Endodermal cell (in vitro differentiated cells): Measurements from ENCODE around the gene PLCH2. TPM values are rescaled to one million over a fixed set of nuclear protein-coding genes. Genes with fewer than 3 reads are reported as not detected.

Experiments used
- DNase-seq: peaks from one replicate; pipeline ENCODE4 v3.0.0-alpha.2; 2017
- H3K27ac ChIP-seq: 2 replicates; pipeline ENCODE4 v1.5.1; 2013; ENCODE audit warnings: mild to moderate bottlenecking, low read depth, low read length, moderate library complexity
- H3K27me3 ChIP-seq: 2 replicates; pipeline ENCODE4 v1.6.1; 2013; ENCODE audit warnings: mild to moderate bottlenecking, low read length, moderate library complexity; ENCODE audit not compliant: insufficient read depth, control insufficient read depth, poor library complexity, severe bottlenecking
- H3K36me3 ChIP-seq: 2 replicates; pipeline ENCODE4 v1.7.0; 2013; ENCODE audit warnings: mild to moderate bottlenecking, low read length, moderate library complexity; ENCODE audit not compliant: control insufficient read depth, insufficient read depth
- H3K4me1 ChIP-seq: one replicate; pipeline ENCODE4 v1.7.0; 2013; ENCODE audit warnings: low read length; ENCODE audit not compliant: control insufficient read depth, insufficient read depth
- H3K4me3 ChIP-seq: 2 replicates; pipeline ENCODE4 v1.5.1; 2013; ENCODE audit warnings: mild to moderate bottlenecking, low read length, moderate library complexity
- H3K9ac ChIP-seq: 2 replicates; pipeline ENCODE4 v1.6.1; 2013; ENCODE audit warnings: mild to moderate bottlenecking, low read length, moderate library complexity; ENCODE audit not compliant: poor library complexity, severe bottlenecking; ENCODE audit errors: extremely low read depth
- H3K9me3 ChIP-seq: 2 replicates; pipeline ENCODE4 v1.6.1; 2013; ENCODE audit warnings: mild to moderate bottlenecking, low read length, moderate library complexity; ENCODE audit not compliant: control insufficient read depth
- H3K27ac Mint-ChIP-seq: 2 replicates; pipeline ENCODE4 v1.8.0; 2020; ENCODE audit warnings: mixed read lengths
- H3K27me3 Mint-ChIP-seq: 2 replicates; pipeline ENCODE4 v1.8.0; 2021; ENCODE audit warnings: mild to moderate bottlenecking, mixed read lengths; ENCODE audit not compliant: insufficient read depth
- H3K36me3 Mint-ChIP-seq: 2 replicates; pipeline ENCODE4 v1.8.0; 2020; ENCODE audit warnings: low read depth, mixed read lengths
- H3K4me1 Mint-ChIP-seq: 2 replicates; pipeline ENCODE4 v1.8.0; 2020; ENCODE audit warnings: mixed read lengths
- H3K4me3 Mint-ChIP-seq: 2 replicates; pipeline ENCODE4 v1.8.0; 2020; ENCODE audit warnings: mild to moderate bottlenecking, moderate library complexity, mixed read lengths
- H3K9me3 Mint-ChIP-seq: 2 replicates; pipeline ENCODE4 v1.8.0; 2020; ENCODE audit warnings: mild to moderate bottlenecking, mixed read lengths
- CTCF ChIP-seq: fragments of 200-600 bp; sonication (generic); conservative IDR thresholded peaks from 2 replicates; pipeline ENCODE4 v1.5.0; 2021; ENCODE audit warnings: antibody characterized with exemption, mild to moderate bottlenecking
- WGBS, 2 experiments: methylation state at CpG; one replicate each; pipeline versions ENCODE4 v1.1.5 to v1.1.7; 2013; ENCODE audit warnings: missing lambda C conversion rate in 2 of 2, mixed read lengths in 1 of 2; ENCODE audit not compliant: insufficient coverage in 1 of 2, insufficient read length in 1 of 2; 5-methylcytosine and 5-hydroxymethylcytosine counted together
- total RNA-seq, 2 donors: library from RNA; stranded (reverse); fragmentation: NEBNext Ultra II Directional in 1 of 2; extraction: Animal tissue kit (Norgen Biotek cat#: 25700) in 1 of 2; gene quantifications; 2 replicates in 1 of 2; 3 replicates in 1 of 2; pipeline ENCODE4 v1.2.1, GENCODE V29; 2021

PLCH2 gene
- total RNA-seq, 2 donors from 2014 or later: 0.18 to 0.31 TPM

- Histone ChIP-seq H3K9me3 (no peaks in the 10 kb centered on the region), H3K27ac (no peak overlapping the region), H3K9ac (no peak overlapping the region), H3K27me3 (no peaks in the 10 kb centered on the region), H3K4me1 (no peaks in the 10 kb centered on the region), H3K36me3 (no peaks in the 10 kb centered on the region), H3K4me3 (no peak overlapping the region)
- H3K4me3 Mint-ChIP-seq: no peak overlapping the region
- H3K36me3 Mint-ChIP-seq: no peaks in the 10 kb centered on the region
- 88 to 98% methylated on average over 11 to 26 of the region's 26 CpGs for WGBS, 2 experiments
- no peaks in the 10 kb centered on the region for H3K27me3 Mint-ChIP-seq
- no peaks in the 10 kb centered on the region for H3K4me1 Mint-ChIP-seq
- H3K27ac Mint-ChIP-seq: no peak overlapping the region
- DNase-seq: no peak
- no peaks in the 10 kb centered on the region for H3K9me3 Mint-ChIP-seq
- no peak for TF ChIP-seq CTCF
Observed at GRCh38 chr1:2496746-2497145, 20.7 kb downstream of the PLCH2 start.

GRCh38 chr1:2497891-2498290 lies 21.8 kb downstream of the PLCH2 start:
- H3K36me3 Mint-ChIP-seq: no peaks in the 10 kb centered on the region
- DNase-seq: no peak
- H3K4me3 Mint-ChIP-seq: no peak overlapping the region
- H3K4me3 ChIP-seq: no peak overlapping the region
- H3K9me3 Mint-ChIP-seq: no peaks in the 10 kb centered on the region
- H3K9me3 ChIP-seq: no peaks in the 10 kb centered on the region
- H3K27me3 Mint-ChIP-seq: no peaks in the 10 kb centered on the region
- no peaks in the 10 kb centered on the region for H3K36me3 ChIP-seq
- no peak for TF ChIP-seq CTCF
- no peaks in the 10 kb centered on the region for H3K4me1 ChIP-seq
- no peak overlapping the region for H3K27ac ChIP-seq
- H3K27ac Mint-ChIP-seq: no peak overlapping the region
- WGBS, 2 experiments: 86 to 93% methylated on average over 2 to 4 of the region's 4 CpGs
- H3K27me3 ChIP-seq: no peaks in the 10 kb centered on the region
- H3K4me1 Mint-ChIP-seq: no peaks in the 10 kb centered on the region
- no peak overlapping the region for H3K9ac ChIP-seq

GRCh38 chr1:2498648-2499047 lies 22.6 kb downstream of the PLCH2 start:
- H3K4me1 Mint-ChIP-seq: no peaks in the 10 kb centered on the region
- H3K4me3 Mint-ChIP-seq: no peak overlapping the region
- Histone ChIP-seq H3K4me1 (no peaks in the 10 kb centered on the region), H3K27ac (no peak overlapping the region), H3K27me3 (no peaks in the 10 kb centered on the region), H3K36me3 (no peaks in the 10 kb centered on the region), H3K9ac (no peak overlapping the region), H3K4me3 (no peak overlapping the region), H3K9me3 (no peaks in the 10 kb centered on the region)
- no peak for DNase-seq
- no peak for TF ChIP-seq CTCF
- no peak overlapping the region for H3K27ac Mint-ChIP-seq
- H3K27me3 Mint-ChIP-seq: no peaks in the 10 kb centered on the region
- WGBS, 2 experiments: 91 to 92% methylated on average over 4 to 19 of the region's 19 CpGs
- no peaks in the 10 kb centered on the region for H3K36me3 Mint-ChIP-seq
- no peaks in the 10 kb centered on the region for H3K9me3 Mint-ChIP-seq
